ENCODE measurements around the gene MARCKS. TPM values are rescaled to one million over a fixed set of nuclear protein-coding genes. Genes with fewer than 3 reads are reported as not detected.

MARCKS gene
- total RNA-seq, result under 1 TPM; 0.08 to 0.11 TPM

DNA sequence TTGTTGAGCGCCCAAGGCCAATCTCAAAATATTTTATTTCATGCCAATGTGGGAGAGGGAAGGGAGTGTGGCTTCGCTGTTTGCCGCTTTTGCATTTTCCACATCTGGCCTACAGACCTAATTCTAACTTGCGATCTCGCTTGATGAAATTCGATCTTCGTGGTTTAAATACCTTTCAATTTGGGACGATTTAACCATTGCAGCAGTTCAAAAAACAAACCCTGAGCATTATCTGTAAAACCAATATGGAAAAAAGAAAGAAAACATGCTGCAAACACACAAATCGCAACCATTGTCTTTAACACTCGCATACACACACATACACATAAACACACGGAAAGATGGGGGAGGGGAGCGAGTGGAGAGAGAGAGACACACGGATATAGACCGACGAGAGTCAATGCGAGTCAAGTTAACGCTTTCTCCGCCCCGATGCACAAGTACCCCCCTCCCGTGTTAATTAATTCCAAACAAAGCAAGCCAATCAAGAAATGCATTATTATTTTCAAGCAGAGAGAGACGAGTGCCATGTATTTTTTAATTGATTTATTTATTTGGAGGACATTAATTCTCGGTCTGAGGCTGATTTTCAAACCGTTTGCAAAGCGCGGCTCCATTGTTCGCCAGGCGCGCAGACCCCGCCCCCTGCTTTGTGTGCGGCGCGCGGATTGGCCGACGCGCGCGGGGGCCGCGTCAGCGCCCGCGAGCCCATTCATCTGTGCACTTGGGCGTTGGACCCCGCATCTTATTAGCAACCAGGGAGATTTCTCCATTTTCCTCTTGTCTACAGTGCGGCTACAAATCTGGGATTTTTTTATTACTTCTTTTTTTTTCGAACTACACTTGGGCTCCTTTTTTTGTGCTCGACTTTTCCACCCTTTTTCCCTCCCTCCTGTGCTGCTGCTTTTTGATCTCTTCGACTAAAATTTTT is at the start of gene MARCKS:
MARCKS (plus strand) TSS at position 721 of the 931 bp plus-strand sequence. CDS start 401 bp downstream, outside the sequence.
- ChIA-PET CTCF (no interaction called here), POLR2A (no interaction called here)

- ChIA-PET CTCF (interaction anchor here (0.6 kb wide), 1 partner anchor 598 kb away, joined by 3 read pairs; no protein-coding TSS in a partner anchor), POLR2A (no interaction called here)
These were observed 47.3 kb upstream of the MARCKS start for GRCh38 chr6:113809826-113810225.

DNA sequence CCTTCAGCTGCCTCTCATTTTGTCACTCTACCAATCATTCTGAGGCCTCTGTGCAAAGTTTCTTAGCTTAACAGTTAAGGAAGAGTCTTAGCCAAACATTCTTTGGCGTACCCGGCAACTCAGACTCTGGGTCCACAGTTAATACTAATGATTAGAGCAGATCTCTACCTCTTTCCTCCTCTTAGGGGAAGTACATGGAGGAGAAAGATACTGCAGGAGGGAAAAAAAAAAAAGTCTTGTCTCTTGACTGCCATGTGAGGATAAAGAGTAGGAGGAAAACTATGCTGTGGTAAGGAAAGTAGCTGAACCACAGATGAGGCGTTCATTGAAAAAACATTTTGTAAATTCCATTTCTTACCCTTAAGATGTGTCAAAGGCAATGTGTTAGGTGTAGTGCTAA is 44.0 kb upstream of the MARCKS start:
- CTCF ChIA-PET, result no interaction called here
- POLR2A ChIA-PET, result no interaction called here

GRCh38 chr6:113818578-113818977 is 38.6 kb upstream of the MARCKS start:
- POLR2A ChIA-PET, result no interaction called here
- CTCF ChIA-PET, result no interaction called here

- ChIA-PET CTCF (no interaction called here), POLR2A (no interaction called here)
These were observed 37.8 kb upstream of the MARCKS start for GRCh38 chr6:113819169-113819830.

- POLR2A ChIA-PET, result no interaction called here
- CTCF ChIA-PET, result no interaction called here
These were observed 36.4 kb upstream of the MARCKS start for GRCh38 chr6:113820761-113821160.

GRCh38 chr6:113821445-113821844 is 35.7 kb upstream of the MARCKS start:
- CTCF ChIA-PET, result no interaction called here
- POLR2A ChIA-PET, result no interaction called here

- POLR2A ChIA-PET, result no interaction called here
- CTCF ChIA-PET, result no interaction called here
These were observed 33.2 kb upstream of the MARCKS start for GRCh38 chr6:113823916-113824315.

DNA sequence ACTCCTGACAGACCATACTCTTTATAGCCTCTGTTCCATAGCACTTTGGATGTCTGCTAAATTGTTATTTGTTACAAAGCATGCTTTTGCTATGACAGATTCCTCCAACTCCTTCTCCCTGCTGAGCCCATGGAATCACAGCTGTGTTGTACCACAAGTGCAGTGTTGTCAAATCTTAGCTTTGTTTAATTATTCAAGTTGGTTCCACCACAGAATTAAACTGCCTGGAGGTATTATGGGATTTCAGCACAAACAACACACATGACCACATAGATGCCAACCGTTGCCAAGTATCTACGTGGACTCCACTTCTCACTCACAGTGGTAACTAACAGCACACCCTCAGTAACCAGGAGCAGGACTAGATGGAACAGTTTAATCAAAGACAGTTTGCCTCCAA is 32.7 kb upstream of the MARCKS start:
- ChIA-PET POLR2A (no interaction called here), CTCF (no interaction called here)

- ChIA-PET CTCF (no interaction called here), POLR2A (no interaction called here)
These were observed 32.3 kb upstream of the MARCKS start for GRCh38 chr6:113824866-113825265.

- CTCF ChIA-PET, result no interaction called here
- POLR2A ChIA-PET, result no interaction called here
These were observed 31.4 kb upstream of the MARCKS start for GRCh38 chr6:113825781-113826180.

DNA sequence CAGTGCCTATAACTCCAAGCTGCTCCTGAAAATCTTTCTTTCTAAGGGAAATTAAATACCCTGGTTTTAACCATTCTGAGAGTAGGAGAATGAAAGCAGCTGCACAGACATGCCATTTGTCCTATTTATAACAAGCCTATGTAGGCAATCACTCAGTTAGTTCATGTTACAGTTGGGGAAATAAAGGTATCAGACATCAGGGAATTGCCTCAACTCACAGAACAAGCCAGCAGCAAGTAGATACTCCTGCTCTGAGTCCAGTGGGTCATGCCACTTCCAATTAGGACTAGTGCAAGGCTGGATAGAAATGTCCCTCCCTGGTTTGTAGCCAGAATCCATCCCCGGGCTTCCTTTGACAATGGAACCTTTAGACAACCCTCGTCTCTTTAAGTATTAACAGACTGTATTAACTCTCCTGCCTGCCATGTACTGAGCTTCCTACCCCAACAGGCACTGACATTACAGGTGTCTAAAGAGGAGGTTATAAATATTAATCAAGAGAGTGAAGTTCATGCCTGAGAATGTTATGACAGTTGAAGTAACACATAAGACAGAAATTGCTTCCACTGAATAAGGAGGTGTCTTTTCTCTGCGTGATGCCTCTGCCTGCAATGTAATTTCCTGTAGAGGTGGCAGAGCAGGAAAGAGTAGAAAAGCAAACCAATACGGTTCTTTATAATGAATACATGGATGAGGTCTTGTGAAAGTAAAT is 28.0 kb upstream of the MARCKS start:
- ChIA-PET POLR2A (no interaction called here), CTCF (no interaction called here)

GRCh38 chr6:113829696-113830045 is 27.5 kb upstream of the MARCKS start:
- CTCF ChIA-PET, result no interaction called here
- POLR2A ChIA-PET, result no interaction called here

DNA sequence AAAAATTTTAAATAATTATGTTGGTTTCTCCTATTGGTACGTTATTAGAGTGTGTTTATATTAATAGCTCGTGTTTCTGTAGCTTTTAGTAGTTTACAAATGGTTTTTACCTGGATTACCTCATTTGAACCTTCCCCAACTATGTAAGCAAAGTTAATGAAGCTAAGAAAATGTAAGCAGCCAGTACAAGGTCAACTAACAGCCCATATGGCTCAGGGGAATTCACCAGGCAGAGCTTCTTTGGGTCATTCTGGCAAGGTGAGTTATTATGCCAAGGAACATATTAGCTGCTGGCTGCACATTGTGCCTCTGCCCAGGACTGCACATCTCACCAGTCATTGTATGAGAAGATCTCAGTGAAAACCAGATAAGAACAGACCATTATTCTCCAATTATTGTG is 27.0 kb upstream of the MARCKS start:
- CTCF ChIA-PET, result no interaction called here
- POLR2A ChIA-PET, result interaction anchor here (0.6 kb wide), 1 partner anchor 508 kb away, joined by 4 read pairs; no protein-coding TSS in a partner anchor

DNA sequence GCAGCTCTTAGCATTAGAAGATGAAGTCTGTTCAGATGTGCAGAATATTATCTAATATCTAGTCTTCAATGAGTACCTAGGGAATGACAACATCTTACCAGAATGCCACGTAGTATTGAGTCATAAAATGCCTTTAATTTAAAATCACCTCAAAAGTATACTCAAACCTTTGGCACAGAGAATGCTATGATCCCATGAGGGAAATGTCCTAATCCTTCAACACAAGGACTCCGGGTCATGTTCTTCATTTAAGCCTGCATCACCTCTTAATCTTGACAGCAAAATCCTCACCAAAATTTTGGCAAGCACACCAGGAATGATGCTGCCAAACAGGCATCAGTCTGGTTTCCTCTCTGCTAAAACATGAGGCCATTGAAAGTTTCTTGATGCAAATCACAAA is 23.6 kb upstream of the MARCKS start:
- CTCF ChIA-PET, result no interaction called here

GRCh38 chr6:113837170-113837569 is 20.0 kb upstream of the MARCKS start:
- POLR2A ChIA-PET, result no interaction called here
- CTCF ChIA-PET, result no interaction called here

More for the DNA sequence above, 23.6 kb upstream of the MARCKS start:
- POLR2A ChIA-PET, result no interaction called here

- POLR2A ChIA-PET, result no interaction called here
- CTCF ChIA-PET, result no interaction called here
These were observed 15.0 kb upstream of the MARCKS start for GRCh38 chr6:113842165-113842564.

DNA sequence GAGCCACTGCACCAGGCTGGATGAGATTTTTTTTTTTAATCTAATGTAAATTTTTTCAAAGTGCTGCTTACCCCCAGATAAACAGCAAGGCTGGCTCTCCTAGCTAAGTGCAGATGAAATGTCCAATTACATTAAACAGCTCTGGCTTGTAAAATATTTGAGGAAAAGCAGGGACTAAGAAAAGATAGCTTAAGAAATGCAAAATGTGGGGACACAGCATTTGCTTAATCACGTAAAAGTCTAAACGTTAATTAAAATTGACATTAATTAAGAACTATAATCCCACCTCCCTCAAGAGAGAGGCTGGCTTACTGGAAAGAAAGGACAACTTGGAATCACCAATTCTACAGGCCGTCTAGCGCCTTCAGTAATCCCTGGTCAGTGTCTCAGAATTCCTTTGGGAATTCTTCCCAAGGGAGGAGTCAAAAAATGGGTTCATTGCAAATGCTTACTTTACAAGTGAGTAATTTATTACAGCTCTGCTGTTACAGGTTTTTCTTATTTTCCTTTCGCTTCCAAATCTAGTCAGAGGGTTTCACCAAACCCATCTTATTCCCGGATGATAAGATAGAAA is 13.6 kb upstream of the MARCKS start:
- POLR2A ChIA-PET, result interaction anchor here (0.6 kb wide), 1 partner anchor 799 kb away, joined by 3 read pairs; no protein-coding TSS in a partner anchor
- CTCF ChIA-PET, result no interaction called here

- ChIA-PET CTCF (no interaction called here), POLR2A (no interaction called here)
These were observed 10.6 kb upstream of the MARCKS start for GRCh38 chr6:113846577-113846976.

DNA sequence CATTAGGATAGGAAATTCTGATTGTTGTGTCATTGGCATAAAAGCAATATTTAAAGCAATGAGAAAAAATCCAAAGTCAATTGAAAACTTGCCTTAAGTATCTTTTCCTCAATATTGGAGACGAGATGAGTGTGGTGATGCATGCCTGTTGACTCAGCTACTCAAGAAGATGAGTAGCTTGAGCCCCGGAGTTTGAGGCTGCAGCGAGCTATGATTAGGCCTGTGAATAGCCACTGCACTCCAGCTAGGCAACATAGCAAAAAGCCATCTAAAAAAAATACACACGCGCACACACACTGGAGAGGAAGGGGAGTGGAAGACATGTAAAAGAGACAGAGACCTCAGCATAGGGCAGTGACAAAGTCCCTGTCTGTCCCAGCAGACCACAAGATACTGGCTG is 9.7 kb upstream of the MARCKS start:
- POLR2A ChIA-PET, result no interaction called here
- CTCF ChIA-PET, result no interaction called here

- ChIA-PET CTCF (no interaction called here), POLR2A (no interaction called here)
These were observed 8.9 kb upstream of the MARCKS start for GRCh38 chr6:113848280-113848679.
